GM19397 (cell line): ENCODE results near the gene KDM6B.
A peak's percentile ranks its signal among the peaks of the same experiment; 100 is the strongest.
"Not testable (repeated sequence)": the region's sequence is repeated elsewhere in the genome, so short reads cannot be mapped to it uniquely, and the experiment has no call there.

Source experiments
- ATAC-seq: cut with Tn5 transposase; IDR thresholded peaks from one replicate; pipeline ENCODE4 v1.9.1; 2021; ENCODE audit warnings: mild to moderate bottlenecking, moderate library complexity; ENCODE audit not compliant: unreplicated experiment

Gene KDM6B

DNA sequence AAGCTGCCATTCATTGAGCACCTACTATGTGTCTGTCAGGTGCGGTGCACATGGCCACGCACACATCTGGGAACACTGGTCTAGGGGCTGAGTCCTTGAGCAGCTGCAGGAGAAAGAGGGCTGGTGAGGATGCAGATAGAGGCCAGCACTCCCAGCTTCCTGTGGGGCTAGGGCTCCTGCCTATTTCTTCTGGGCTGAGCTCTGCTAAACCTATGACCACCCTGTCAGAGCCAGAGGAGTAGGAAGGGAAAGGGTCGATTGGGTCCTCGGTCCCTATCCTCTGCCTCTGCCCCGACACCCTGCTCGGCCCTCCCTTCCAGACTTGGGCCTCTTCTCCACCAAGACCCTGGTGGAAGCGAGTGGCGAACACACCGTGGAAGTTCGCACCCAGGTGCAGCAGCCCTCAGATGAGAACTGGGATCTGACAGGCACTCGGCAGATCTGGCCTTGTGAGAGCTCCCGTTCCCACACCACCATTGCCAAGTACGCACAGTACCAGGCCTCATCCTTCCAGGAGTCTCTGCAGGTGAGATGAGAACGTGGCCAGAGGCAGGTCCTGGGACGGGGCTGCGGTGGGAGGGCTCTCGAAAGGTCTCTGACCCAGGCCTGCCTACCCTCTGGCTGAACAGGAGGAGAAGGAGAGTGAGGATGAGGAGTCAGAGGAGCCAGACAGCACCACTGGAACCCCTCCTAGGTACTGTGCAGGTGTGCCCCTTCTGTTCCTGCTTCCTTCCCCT, 16.9 kb downstream of the KDM6B start:
- no peak for ATAC-seq

DNA sequence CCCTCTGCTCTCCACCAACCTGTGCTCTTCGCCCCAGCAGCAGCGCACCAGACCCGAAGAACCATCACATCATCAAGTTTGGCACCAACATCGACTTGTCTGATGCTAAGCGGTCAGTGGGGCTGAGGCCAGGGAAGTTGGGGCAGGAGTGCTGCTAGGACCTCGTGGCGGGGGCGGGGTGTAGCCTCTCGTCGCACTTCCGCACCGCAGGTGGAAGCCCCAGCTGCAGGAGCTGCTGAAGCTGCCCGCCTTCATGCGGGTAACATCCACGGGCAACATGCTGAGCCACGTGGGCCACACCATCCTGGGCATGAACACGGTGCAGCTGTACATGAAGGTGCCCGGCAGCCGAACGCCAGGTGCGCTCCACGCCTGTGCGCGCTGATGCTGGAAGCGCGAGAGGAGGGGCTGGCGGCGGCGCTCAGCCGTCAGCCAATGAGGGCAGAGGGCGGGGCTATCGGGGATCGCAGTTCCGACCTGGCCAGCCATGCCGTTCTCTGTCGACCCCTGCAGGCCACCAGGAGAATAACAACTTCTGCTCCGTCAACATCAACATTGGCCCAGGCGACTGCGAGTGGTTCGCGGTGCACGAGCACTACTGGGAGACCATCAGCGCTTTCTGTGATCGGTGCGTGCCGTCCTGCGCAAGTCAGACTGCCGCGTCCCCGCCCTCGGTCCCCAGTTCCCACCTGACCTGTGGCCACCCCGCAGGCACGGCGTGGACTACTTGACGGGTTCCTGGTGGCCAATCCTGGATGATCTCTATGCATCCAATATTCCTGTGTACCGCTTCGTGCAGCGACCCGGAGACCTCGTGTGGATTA, 17.6 kb downstream of the KDM6B start:
- ATAC-seq, result peak; percentile 77

DNA sequence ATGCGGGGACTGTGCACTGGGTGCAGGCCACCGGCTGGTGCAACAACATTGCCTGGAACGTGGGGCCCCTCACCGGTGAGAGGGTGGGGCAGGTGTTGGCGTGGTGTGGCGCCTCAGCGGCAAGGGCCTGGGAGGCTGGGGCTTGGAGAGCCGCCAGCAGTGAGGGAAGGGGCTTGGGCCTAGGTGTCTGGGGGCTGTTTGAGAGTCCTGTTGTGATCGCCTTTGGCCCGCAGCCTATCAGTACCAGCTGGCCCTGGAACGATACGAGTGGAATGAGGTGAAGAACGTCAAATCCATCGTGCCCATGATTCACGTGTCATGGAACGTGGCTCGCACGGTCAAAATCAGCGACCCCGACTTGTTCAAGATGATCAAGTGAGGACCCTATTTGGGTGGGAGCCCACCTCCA, 18.2 kb downstream of the KDM6B start:
- no peak for ATAC-seq

DNA sequence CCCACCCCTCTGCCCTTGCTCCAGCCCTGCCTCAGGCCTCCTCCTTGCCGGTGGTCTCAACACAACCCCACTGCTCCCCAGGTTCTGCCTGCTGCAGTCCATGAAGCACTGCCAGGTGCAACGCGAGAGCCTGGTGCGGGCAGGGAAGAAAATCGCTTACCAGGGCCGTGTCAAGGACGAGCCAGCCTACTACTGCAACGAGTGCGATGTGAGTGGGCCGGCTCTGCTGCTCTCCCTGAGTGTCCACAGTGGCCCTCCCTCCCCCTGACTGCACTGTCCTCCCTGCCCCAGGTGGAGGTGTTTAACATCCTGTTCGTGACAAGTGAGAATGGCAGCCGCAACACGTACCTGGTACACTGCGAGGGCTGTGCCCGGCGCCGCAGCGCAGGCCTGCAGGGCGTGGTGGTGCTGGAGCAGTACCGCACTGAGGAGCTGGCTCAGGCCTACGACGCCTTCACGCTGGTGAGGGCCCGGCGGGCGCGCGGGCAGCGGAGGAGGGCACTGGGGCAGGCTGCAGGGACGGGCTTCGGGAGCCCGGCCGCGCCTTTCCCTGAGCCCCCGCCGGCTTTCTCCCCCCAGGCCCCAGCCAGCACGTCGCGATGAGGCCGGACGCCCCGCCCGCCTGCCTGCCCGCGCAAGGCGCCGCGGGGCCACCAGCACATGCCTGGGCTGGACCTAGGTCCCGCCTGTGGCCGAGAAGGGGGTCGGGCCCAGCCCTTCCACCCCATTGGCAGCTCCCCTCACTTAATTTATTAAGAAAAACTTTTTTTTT, 19.1 kb downstream of the KDM6B start:
- ATAC-seq, result no peak

DNA sequence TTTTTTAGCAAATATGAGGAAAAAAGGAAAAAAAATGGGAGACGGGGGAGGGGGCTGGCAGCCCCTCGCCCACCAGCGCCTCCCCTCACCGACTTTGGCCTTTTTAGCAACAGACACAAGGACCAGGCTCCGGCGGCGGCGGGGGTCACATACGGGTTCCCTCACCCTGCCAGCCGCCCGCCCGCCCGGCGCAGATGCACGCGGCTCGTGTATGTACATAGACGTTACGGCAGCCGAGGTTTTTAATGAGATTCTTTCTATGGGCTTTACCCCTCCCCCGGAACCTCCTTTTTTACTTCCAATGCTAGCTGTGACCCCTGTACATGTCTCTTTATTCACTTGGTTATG, 19.6 kb downstream of the KDM6B start:
- ATAC-seq, result no peak

DNA sequence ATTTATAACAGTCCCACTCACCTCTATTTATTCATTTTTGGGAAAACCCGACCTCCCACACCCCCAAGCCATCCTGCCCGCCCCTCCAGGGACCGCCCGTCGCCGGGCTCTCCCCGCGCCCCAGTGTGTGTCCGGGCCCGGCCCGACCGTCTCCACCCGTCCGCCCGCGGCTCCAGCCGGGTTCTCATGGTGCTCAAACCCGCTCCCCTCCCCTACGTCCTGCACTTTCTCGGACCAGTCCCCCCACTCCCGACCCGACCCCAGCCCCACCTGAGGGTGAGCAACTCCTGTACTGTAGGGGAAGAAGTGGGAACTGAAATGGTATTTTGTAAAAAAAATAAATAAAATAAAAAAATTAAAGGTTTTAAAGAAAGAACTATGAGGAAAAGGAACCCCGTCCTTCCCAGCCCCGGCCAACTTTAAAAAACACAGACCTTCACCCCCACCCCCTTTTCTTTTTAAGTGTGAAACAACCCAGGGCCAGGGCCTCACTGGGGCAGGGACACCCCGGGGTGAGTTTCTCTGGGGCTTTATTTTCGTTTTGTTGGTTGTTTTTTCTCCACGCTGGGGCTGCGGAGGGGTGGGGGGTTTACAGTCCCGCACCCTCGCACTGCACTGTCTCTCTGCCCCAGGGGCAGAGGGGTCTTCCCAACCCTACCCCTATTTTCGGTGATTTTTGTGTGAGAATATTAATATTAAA, 20.2 kb downstream of the KDM6B start:
- no peak for ATAC-seq

DNA sequence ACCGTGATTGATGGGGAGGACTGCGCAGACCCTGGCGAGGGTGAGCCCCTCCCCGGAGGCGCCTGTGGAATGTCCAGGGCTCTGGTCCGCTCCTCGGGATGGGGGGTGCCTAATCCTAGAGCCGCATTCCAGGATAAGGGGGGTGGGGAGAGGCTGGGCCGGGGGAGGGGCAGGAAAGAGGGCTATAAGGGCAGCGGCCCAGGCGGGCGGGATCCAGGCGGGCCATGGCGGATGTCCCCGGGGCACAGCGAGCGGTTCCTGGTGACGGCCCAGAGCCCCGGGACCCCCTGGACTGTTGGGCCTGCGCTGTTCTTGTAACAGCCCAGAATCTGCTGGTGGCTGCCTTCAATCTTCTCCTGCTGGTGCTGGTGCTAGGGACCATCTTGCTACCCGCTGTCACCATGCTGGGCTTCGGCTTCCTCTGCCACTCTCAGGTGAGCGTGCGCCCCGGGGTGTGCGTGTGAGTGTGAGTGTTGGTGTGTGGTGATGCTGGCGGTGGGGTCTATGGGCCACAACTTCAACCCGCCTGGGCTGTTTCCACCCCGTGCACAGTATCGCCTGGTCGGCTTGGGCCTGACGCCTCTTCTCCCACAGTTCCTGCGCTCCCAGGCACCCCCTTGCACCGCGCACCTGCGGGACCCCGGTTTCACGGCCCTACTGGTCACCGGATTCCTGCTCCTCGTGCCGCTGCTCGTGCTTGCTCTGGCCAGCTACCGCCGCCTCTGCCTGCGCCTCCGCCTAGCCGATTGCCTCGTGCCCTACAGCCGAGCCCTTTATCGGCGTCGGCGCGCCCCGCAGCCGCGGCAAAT, 21.0 kb downstream of the KDM6B start, which contains the start of gene TMEM88:
Gene TMEM88, plus strand, starts transcription at position 216 of the 809 bp plus-strand sequence. Its CDS starts 9 bp downstream, at position 225.
- ATAC-seq, result no peak

DNA sequence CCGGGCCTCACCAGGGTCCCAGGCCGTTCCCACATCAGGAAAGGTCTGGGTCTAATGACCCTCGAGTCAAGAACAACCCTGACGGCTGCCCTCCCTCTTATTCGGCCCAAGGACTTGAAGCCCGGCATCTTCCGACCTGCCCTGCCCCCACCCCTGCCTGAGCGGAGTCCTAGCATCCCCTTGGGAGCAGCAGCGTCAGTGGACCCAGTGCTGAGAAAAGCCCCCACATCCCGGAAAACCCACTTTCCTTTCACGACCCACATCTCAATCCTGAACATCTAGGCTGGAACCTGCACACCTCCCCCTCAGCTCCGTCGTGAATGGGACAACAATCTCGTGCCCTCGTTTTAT, 21.6 kb downstream of the KDM6B start:
- no peak for ATAC-seq

DNA sequence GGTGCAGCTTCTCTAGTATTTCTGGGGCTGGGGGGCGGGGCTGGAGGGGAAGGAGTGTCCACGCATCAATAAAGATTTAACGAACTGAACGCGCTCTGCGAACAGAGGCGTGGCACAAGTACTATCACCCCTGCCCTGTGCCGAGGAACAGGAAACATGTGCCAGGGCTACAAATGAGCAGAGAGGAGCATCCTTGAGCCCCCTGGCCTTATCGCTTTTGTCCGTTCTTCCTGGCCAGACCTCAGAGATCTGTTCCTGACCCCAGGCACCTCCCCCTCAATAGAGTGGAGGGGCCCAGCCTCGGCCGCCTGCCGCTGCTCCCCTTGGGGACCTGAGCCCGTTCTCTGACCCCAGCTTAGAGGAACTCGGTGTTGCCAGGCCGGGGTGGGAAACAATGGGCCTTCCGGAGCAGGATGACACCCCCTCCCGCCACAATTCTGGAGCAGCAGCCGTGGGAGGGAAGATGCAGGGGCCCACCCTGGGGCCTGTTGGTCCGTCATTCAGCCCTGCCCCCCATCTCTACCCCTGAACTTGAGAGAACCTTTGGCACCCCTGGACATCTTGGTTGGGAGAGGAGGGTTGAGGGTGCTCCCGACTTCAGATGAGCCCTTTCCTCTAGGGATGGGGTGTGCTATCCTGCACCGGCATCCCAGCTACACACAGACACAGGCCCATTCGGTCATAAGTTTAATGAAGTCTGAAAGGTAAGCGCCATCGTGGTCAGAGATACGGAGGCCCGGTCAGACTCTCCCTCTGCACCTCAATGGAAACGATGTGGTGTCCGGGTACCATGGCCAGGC, 22.2 kb downstream of the KDM6B start:
- no peak for ATAC-seq

DNA sequence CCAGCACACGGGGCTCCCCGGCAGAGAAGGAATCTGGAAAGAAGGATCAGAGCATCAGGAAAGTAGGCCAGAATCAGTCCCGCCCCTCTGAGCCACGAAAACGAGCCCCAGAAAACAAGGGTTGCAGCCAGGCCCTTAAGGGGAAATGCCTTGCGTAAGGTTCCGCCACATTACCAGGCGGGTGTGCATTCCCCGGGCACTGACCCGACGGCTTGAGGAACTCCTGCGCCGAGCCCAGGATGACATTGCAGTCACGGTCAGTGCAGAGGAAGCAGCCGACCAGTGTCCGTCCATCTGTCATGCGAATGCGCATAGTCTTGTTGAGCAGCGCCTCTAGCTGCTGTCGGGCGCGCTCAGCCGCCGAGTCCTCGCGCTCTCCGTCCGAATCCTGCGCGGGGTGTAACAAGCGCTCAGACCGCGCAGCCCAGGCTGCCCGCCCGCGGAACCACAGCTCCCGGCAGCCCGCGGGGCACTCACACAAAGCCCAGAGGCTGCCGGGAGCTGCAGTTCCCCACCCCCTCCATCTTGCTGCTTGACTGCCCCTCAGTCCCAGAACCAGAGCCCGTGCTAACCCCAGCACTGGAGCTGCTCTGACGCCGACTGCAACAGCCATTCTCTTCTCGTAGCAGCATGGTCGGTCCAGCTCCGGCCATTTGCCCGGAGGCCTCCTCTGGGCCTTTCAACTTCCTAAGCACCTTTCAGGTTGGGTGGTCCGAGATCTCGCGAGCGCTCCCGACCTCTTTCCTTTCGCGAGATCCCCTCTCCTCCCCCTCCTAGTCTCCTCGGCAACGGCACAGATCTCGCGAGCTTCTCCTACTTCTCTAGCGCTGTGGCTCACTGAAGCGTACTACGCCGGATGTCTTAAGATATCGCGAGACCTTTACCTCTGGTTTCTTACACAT, 23.0 kb downstream of the KDM6B start, which contains the start of gene NAA38:
Gene NAA38, minus strand, starts transcription at position 749 of the 902 bp plus-strand sequence. Its CDS starts 96 bp downstream, at position 653.
- peak; percentile 69 for ATAC-seq

DNA sequence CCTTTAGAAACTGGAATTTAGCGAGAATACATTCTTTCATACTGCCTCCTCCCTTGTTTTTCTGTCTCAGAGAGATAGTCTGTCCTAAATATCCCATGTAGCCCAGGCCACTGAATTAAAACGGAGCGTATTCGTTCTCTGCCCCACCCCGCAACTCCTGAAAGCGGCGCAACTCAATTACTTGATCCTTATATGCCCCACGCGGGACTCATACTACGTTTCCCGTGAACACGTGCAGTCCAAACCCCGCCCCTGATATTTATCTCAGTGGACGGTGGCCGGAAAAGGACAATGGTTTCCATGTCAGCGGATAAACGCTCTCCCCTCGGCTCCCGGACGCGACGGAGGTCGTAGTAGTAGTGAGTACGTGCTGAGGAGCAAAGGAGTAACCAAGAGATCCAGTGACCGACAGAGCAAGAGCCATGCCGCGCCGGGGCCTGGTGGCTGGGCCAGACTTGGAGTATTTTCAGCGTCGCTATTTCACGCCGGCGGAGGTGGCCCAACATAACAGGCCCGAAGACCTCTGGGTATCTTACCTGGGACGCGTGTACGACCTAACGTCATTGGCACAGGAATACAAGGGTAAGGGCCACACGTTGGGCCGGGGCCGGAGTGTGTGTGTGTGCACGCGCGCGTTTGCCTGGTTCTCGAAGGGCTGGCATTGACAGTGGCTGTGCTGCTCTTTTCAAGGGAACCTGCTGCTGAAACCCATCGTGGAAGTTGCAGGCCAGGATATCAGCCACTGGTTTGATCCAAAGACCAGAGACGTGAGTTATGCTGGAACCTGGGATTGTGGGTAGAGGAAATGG, 23.9 kb downstream of the KDM6B start, which contains the start of gene CYB5D1:
Gene CYB5D1, plus strand, starts transcription at position 291 of the 809 bp plus-strand sequence. Its CDS starts 132 bp downstream, at position 423.
- ATAC-seq, result peak; percentile 30

DNA sequence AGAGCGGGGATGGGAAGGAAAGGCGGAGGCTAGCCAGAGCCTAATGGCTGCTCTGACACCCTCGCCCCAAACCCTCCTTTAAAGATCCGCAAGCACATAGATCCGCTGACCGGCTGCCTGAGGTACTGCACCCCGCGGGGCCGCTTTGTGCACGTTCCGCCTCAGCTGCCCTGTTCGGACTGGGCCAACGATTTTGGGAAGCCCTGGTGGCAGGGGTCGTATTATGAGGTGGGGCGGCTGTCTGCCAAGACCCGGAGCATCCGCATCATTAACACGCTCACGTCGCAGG, 24.4 kb downstream of the KDM6B start:
- no peak for ATAC-seq

DNA sequence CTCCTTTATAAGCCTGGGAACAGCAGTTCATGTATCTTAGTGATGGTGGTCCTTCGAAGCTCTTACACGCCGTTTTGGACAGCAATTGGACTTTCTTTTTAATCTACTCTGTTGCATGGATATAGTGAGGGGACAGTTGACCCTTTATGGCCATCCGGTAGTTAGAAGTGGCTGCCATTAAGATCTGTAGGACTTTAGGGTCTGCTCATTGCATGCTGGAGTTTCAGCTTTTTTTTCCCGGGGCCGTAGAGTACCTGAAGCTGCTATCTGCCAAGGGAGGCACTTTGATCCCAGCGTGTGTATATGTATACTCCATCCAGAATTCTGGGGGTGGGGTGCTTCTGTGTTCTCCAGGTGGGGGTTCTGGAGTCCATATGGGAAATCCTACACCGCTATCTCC, 25.0 kb downstream of the KDM6B start:
- no peak for ATAC-seq

DNA sequence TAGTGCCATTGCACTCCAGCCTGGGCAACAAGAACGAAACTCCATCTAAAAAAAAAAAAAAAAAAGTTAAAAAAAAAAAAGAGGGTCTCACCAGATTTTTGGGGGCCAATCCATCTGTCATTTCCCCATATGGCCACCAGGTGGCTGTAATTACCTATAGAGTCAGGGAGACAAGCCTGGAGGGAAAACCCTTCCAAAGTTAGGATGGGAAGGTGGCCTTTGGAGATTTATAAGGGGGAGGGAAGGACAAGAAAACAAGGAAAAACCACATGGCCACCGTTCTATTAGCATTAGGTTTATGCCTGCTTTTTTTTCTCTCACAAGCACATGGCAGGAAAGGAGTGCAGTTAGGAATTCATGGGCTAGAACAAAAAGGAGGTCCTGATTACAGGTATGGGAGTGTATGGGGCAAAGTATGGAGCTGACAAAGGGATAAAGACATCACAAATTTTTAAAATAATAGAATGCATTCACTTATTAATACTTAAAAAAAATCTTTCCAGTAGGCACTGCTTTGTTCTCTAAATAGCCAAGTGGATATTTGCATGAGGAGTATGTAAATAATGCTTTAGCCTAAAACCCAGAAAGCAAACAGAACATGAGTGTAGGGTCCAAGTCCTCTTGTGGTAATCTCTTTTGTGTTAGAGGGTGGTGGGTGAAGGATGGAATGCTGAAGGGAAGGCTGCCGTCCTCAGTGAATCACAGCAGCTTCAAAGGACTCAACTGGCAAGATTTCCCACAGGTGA, 28.8 kb downstream of the KDM6B start:
- ATAC-seq, result no peak

DNA sequence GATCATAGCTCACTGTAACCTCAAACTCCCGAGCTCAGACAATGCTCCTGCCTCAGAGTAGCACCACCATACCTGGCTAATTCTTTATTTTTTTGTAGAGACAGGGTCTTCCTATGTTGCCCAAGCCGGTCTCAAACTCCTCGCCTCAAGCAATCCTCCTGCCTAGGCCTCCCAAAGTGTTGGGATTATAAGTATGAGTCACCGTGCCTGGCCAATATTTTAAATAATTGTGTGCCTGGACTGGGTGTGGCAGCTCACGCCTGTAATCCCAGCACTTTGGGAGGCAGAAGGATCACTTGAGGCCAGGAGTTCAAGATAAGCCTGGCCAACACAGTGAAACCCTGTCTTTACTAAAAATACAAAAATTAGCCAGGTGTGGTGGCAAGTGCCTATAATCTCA, 30.4 kb downstream of the KDM6B start:
- not testable (repeated sequence) for ATAC-seq

DNA sequence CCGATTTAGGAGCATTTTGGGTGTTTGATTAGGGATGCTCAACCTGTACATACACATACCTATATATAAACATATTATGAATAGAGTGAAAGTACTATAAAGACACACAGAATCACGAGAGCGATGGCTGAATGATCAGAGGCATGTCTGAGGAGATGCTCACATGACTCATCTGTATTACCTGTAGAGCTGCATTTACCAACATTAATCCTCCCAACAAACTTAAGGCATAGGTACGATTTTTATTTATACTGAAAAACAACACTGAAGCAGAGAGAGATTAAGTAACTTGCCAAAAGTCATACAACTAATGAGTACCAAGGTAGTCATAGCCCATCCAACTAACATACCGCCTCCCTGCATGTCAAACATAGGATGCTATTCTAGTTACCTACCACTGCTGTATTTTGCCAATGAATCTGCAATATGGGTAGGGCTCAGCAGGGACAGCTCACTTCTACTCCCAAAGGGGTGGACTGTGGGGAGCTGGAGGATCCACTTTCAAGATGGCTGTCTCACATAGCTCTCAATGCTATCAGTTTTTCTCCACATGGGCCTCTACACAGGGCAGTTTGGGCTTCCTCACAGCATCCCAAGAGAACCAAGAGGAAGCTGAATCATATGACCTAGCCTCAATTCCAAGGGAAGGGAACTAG, 31.1 kb downstream of the KDM6B start:
- ATAC-seq, result no peak
